Kidney epithelial cell (primary cell): ENCODE data around the gene FRY. TPM values are rescaled to one million over a fixed set of nuclear protein-coding genes. Genes with fewer than 3 reads are reported as not detected.

Source experiments
- DNase-seq: peaks from one replicate; pipeline ENCODE4 v3.0.0-alpha.2; 2010; ENCODE audit warnings: low read depth
- H3K27me3 ChIP-seq: 2 replicates; pipeline ENCODE4 v1.6.0; 2011; ENCODE audit warnings: low read length; ENCODE audit not compliant: control insufficient read depth, insufficient read depth
- H3K36me3 ChIP-seq: 2 replicates; pipeline ENCODE4 v1.5.1; 2011; ENCODE audit warnings: low read length; ENCODE audit not compliant: control insufficient read depth, insufficient read depth
- H3K4me3 ChIP-seq: 2 replicates; pipeline ENCODE4 v1.5.1; 2011; ENCODE audit warnings: low read depth, mild to moderate bottlenecking, control low read depth, low read length
- total RNA-seq: library from RNA; depleted of rRNA; stranded (reverse); fragments of >200 nt; gene quantifications from 2 replicates; pipeline ENCODE4 v1.2.3, GENCODE V29; 2015
- TF ChIP-seq, protein P1 (sequence below): IDR thresholded peaks from 2 replicates; pipeline ENCODE4 v1.5.1; 2011; ENCODE audit warnings: mild to moderate bottlenecking, moderate library complexity, low read length, control low read depth, inconsistent platforms; ENCODE audit not compliant: insufficient read depth, poor library complexity, severe bottlenecking

Gene FRY
- total RNA-seq, 1 donor from 2014 or later = 6.7 TPM

DNA sequence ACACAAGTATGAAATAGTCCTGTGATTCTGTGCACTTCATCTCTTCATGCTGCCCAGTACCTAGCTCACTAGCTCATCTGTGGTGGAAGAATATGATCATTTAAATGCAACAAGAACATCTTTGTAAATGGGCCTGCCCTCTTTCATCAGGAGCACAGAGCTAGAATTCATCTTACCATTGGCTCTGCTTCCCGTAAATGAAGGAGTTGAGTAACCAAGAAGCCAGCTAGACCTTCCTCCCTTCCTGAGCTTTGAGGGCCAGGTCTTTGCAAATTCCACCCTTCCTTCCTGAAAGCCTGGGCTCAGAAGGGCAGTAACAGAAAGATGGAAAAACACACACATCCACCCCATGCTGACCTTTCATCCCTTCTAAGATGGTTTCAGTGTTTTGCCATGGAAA lies 82.0 kb downstream of the FRY start:
- H3K36me3 ChIP-seq = no peaks in the 10 kb centered on the region
- H3K27me3 ChIP-seq = no peaks in the 10 kb centered on the region
- no peak overlapping the region for H3K4me3 ChIP-seq
- DNase-seq = no peak
- TF ChIP-seq, protein P1, sequence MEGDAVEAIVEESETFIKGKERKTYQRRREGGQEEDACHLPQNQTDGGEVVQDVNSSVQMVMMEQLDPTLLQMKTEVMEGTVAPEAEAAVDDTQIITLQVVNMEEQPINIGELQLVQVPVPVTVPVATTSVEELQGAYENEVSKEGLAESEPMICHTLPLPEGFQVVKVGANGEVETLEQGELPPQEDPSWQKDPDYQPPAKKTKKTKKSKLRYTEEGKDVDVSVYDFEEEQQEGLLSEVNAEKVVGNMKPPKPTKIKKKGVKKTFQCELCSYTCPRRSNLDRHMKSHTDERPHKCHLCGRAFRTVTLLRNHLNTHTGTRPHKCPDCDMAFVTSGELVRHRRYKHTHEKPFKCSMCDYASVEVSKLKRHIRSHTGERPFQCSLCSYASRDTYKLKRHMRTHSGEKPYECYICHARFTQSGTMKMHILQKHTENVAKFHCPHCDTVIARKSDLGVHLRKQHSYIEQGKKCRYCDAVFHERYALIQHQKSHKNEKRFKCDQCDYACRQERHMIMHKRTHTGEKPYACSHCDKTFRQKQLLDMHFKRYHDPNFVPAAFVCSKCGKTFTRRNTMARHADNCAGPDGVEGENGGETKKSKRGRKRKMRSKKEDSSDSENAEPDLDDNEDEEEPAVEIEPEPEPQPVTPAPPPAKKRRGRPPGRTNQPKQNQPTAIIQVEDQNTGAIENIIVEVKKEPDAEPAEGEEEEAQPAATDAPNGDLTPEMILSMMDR = no peak

DNA sequence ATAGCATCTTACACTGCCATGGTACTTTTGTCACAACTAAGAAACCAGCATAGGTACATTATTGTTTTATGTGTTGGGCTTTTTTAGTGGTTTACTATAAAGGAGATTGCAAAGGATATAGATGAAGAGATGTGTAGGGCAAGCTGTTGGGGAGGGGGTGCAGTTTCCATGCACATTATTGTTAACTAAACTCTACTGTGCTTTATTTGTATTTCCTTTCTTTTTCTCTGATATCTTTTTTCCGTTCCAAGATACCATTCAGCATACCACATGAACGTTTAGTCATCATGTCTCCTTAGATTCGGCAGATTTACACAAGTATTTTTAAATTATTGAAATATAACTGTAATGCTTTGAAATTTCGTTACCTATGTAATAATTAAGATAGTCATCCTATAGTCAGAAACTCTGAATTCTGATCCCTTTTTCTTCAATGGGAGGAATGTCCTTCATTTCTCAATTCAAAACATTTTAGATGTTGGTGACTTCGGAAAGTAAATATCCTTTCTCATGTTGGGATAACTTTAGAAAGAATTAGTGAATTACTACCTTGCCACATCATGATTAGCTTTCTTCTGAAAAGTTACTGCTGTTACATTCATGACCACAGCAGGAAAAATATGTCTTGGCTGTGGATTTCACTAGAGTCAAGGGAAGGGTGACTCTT lies 82.8 kb downstream of the FRY start:
- Histone ChIP-seq H3K36me3 (no peaks in the 10 kb centered on the region), H3K4me3 (no peak overlapping the region), H3K27me3 (no peaks in the 10 kb centered on the region)
- DNase-seq = no peak
- TF ChIP-seq, protein P1 = no peak

DNA sequence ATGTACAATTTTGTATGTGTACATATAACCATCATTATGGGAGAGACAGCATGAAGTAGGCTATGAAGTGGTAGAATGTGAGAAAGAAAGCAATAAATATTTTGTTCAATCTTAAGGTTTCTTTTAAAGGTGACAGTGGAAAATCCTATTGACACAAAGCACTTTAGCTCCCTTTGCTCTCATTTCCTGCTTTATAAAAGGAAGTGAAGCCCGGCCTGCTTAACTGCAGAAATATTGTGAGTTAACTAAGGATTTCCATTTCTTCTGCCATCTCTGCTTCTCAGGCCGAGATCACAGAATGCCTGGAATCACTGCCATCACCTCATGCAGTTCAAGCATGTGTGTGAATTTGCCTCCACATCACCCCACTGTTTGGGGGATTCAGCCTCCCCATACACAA lies 83.5 kb downstream of the FRY start:
- H3K36me3 ChIP-seq = no peaks in the 10 kb centered on the region
- no peak for DNase-seq
- H3K27me3 ChIP-seq = no peaks in the 10 kb centered on the region
- H3K4me3 ChIP-seq = no peak overlapping the region
- TF ChIP-seq, protein P1 = no peak

DNA sequence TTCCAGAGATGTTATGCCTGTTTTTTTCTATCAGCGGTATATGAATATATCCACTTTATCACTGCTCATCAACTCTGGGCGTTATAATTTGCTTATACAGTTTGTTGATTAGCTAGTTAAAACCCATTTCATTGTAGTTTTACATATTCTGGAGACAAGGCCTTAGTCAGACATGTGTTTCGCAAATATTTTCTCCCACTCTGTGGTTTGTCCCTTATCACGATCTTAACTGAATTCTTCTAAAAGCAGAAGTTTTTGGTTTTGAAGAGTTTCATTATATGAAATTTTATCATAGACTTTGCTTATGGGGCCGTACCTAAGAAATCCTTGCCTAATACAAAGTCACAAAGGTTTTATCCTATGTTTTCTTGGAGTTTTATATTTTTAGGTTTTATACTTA lies 84.6 kb downstream of the FRY start:
- Histone ChIP-seq H3K27me3 (no peaks in the 10 kb centered on the region), H3K4me3 (no peak overlapping the region), H3K36me3 (no peaks in the 10 kb centered on the region)
- DNase-seq = no peak
- TF ChIP-seq, protein P1 = no peak

DNA sequence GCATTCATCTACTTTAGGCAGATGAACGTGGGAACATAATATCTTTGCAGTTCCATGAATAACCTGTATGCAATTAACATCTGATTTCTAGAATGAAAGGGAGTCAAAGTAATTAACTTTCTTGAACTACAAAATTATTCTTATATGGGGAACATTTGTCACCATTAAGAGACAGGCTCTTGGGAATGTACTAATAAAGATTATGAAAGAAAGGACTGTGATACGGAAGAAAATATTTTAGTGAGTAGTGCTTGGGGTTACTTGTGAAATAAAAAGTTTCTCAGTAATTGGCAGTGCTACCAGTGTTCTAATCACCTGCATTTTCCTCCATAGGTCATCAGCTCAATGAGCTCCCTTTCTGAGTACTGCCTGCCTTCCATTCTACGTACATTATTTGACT lies 85.4 kb downstream of the FRY start:
- no peaks in the 10 kb centered on the region for H3K36me3 ChIP-seq
- no peaks in the 10 kb centered on the region for H3K27me3 ChIP-seq
- TF ChIP-seq, protein P1 = no peak
- H3K4me3 ChIP-seq = no peak overlapping the region
- DNase-seq = no peak

DNA sequence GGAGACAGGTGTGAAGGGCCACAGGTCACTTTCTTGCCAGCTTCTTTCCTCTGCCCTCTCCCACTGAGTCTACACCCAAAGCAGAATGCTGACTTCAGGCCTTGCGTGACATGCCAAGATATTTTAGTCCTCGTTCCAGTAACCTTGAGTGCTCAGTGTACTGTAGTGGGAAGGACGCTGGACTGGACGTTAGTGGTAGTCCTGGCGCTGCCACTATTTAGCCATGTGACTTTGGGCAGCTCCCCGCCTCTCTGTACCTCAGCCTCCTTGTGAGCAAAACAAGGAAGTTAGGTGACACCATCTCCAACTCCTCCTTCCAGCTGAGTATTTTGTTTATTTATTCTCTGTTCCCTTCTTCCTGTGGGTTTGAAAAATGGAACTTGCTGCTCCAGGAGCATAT lies 86.1 kb downstream of the FRY start:
- DNase-seq = no peak
- Histone ChIP-seq H3K27me3 (no peaks in the 10 kb centered on the region), H3K36me3 (no peaks in the 10 kb centered on the region), H3K4me3 (no peak overlapping the region)
- TF ChIP-seq, protein P1 = no peak
